ENCODE results near the gene BST1. TPM values are rescaled to one million over a fixed set of nuclear protein-coding genes. Genes with fewer than 3 reads are reported as not detected.
A peak's percentile ranks its signal among the peaks of the same experiment; 100 is the strongest.

Gene BST1
- total RNA-seq, 1 donor, result 31.8 TPM

DNA sequence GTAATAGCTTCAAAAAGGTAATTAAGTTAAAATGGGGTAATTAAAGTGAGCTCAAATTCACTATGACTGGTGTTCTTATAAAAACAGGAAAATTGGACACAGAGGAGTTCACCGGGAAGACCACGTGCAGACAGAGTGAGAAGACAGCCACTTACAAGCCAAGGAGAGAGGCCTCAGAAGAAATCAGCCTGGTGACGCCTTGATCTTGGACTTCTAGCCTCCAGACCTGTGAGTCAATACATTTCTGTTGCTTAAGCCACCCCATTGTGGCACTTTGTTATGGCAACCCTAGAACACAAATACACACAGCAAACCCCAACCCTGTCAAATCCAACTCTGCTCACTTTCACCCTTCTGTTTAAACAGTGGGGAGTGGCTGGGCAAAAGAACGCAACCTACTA lies 71.2 kb downstream of the BST1 start:
- Histone ChIP-seq H3K36me3 (ENCODE audit: insufficient read depth, low read length) (no peaks in the 10 kb centered on the region), H3K79me2 (ENCODE audit: insufficient read depth, low read length) (no peaks in the 10 kb centered on the region), H3K27me3 (ENCODE audit: insufficient read depth, low read length) (peaks cover 74% of the 10 kb centered on the region), H4K20me1 (ENCODE audit: insufficient read depth, low read length) (no peaks in the 10 kb centered on the region), H3K9me3 (ENCODE audit: low read depth, low read length) (no peaks in the 10 kb centered on the region), H3K4me2 (ENCODE audit: insufficient read depth, low read length) (no peak overlapping the region), H2AFZ (ENCODE audit: low read length) (no peak overlapping the region), H3K4me3 (ENCODE audit: insufficient read depth, low read length) (no peak overlapping the region), H3K27ac (ENCODE audit: low read depth, low read length) (no peak overlapping the region), H3K4me1 (ENCODE audit: insufficient read depth, low read length) (peaks cover 2% of the 10 kb centered on the region)
- TF ChIP-seq, protein P1, sequence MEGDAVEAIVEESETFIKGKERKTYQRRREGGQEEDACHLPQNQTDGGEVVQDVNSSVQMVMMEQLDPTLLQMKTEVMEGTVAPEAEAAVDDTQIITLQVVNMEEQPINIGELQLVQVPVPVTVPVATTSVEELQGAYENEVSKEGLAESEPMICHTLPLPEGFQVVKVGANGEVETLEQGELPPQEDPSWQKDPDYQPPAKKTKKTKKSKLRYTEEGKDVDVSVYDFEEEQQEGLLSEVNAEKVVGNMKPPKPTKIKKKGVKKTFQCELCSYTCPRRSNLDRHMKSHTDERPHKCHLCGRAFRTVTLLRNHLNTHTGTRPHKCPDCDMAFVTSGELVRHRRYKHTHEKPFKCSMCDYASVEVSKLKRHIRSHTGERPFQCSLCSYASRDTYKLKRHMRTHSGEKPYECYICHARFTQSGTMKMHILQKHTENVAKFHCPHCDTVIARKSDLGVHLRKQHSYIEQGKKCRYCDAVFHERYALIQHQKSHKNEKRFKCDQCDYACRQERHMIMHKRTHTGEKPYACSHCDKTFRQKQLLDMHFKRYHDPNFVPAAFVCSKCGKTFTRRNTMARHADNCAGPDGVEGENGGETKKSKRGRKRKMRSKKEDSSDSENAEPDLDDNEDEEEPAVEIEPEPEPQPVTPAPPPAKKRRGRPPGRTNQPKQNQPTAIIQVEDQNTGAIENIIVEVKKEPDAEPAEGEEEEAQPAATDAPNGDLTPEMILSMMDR (IDR thresholded peaks at IDR 0.05; ENCODE audit: extremely low read depth, low read depth, low read length), result no peak
- DNase-seq (ENCODE audit: insufficient read length, low spot score, missing footprints), result no peak

DNA sequence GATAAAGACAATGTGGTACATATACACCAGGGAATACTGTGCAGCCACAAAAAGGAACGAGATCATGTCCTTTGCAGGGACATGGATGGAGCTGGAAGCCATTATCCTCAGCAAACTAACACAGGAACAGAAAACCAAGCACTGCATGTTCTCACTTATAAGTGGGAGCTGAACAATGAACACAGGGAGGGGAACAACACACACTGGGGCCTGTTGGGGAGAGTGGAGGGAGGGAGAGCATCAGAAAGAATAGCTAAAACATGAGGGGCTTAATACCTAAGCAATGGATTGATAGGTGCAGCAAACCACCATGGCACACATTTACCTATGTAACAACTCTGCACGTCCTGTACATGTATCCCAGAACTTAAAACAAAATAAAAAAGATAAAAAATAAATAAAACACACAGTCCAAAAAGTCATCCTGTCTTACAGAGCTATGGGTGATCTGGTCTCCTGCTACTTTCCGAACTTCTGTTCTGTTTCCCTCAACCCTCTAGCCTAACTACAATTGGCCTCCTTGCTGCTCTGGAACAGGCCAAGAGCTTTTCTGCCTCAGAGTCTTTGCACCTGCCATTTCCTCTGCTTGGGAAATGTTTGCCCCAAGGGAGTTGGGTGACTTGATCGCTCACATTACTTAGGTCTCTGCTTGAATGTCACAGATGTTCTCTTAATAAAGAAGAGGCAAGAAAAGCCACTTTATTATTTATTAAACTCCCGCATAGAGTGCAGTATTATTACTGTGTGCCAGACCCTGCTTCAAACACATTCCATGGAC lies 74.2 kb downstream of the BST1 start:
- Histone ChIP-seq H3K79me2 (ENCODE audit: insufficient read depth, low read length) (no peaks in the 10 kb centered on the region), H3K27ac (ENCODE audit: low read depth, low read length) (no peak overlapping the region), H2AFZ (ENCODE audit: low read length) (no peak overlapping the region), H3K4me2 (ENCODE audit: insufficient read depth, low read length) (no peak overlapping the region), H3K36me3 (ENCODE audit: insufficient read depth, low read length) (no peaks in the 10 kb centered on the region), H4K20me1 (ENCODE audit: insufficient read depth, low read length) (no peaks in the 10 kb centered on the region), H3K4me1 (ENCODE audit: insufficient read depth, low read length) (peaks cover 10% of the 10 kb centered on the region), H3K4me3 (ENCODE audit: insufficient read depth, low read length) (no peak overlapping the region), H3K27me3 (ENCODE audit: insufficient read depth, low read length) (peaks cover 83% of the 10 kb centered on the region), H3K9me3 (ENCODE audit: low read depth, low read length) (no peaks in the 10 kb centered on the region)
- TF ChIP-seq, protein P1 (IDR thresholded peaks at IDR 0.05; ENCODE audit: extremely low read depth, low read depth, low read length), result no peak
- no peak for DNase-seq (ENCODE audit: insufficient read length, low spot score, missing footprints)

DNA sequence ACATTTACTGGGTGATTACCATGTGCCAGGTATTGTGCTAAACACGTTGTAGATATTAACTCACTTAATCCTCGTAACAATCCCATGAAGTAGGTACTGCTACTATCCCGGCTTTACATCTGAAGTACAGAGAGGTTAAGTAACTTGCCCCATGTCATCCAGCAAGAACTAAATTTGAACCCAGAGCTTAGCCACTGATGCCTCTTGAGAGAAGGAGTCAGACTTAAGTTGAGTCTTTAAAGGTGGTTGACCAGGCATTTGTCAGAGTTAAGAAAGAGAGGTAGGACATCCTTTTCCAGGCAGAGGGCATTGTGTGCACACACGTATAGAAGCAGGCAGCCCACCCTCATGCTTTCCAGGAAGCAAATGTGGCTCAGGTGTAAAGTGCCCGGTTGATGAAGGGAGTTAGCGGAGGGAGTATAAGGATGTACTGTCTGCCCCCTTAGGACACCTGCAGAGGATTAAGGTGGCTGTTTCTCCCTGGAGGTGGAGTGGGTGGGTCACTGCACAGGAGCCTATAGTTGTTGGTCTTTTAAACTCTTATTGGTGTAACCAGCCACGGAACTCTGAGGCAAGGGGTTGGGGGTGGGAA lies 74.9 kb downstream of the BST1 start:
- Histone ChIP-seq H4K20me1 (ENCODE audit: insufficient read depth, low read length) (no peaks in the 10 kb centered on the region), H3K4me2 (ENCODE audit: insufficient read depth, low read length) (peak overlapping the region; percentile 73)
- TF ChIP-seq, protein P1 (IDR thresholded peaks at IDR 0.05; ENCODE audit: extremely low read depth, low read depth, low read length), result no peak

More for the DNA sequence above, 74.9 kb downstream of the BST1 start:
- peaks cover 10% of the 10 kb centered on the region for H3K4me1 ChIP-seq (ENCODE audit: insufficient read depth, low read length)
- no peaks in the 10 kb centered on the region for H3K79me2 ChIP-seq (ENCODE audit: insufficient read depth, low read length)
- H3K27ac ChIP-seq (ENCODE audit: low read depth, low read length), result no peak overlapping the region
- no peaks in the 10 kb centered on the region for H3K36me3 ChIP-seq (ENCODE audit: insufficient read depth, low read length)
- no peaks in the 10 kb centered on the region for H3K9me3 ChIP-seq (ENCODE audit: low read depth, low read length)
- DNase-seq (ENCODE audit: insufficient read length, low spot score, missing footprints), result no peak
- H2AFZ ChIP-seq (ENCODE audit: low read length), result no peak overlapping the region
- peaks cover 76% of the 10 kb centered on the region for H3K27me3 ChIP-seq (ENCODE audit: insufficient read depth, low read length)
- peak overlapping the region; percentile 67 for H3K4me3 ChIP-seq (ENCODE audit: insufficient read depth, low read length)

All from osteoblast (primary cell).